Ramos (cell line): Measurements from ENCODE around the gene AQP12A.
"Not testable (repeated sequence)": the region's sequence is repeated elsewhere in the genome, so short reads cannot be mapped to it uniquely, and the experiment has no call there.

ENCODE experiments used
- in situ Hi-C: fragments of 300-500 bp; cut with MboI; formaldehyde crosslinking; loops from one replicate; pipeline ENCODE4 v1.14.3; 2022; ENCODE audit warnings: low sequenced_read_pairs; ENCODE audit not compliant: unreplicated experiment

Gene AQP12A

DNA sequence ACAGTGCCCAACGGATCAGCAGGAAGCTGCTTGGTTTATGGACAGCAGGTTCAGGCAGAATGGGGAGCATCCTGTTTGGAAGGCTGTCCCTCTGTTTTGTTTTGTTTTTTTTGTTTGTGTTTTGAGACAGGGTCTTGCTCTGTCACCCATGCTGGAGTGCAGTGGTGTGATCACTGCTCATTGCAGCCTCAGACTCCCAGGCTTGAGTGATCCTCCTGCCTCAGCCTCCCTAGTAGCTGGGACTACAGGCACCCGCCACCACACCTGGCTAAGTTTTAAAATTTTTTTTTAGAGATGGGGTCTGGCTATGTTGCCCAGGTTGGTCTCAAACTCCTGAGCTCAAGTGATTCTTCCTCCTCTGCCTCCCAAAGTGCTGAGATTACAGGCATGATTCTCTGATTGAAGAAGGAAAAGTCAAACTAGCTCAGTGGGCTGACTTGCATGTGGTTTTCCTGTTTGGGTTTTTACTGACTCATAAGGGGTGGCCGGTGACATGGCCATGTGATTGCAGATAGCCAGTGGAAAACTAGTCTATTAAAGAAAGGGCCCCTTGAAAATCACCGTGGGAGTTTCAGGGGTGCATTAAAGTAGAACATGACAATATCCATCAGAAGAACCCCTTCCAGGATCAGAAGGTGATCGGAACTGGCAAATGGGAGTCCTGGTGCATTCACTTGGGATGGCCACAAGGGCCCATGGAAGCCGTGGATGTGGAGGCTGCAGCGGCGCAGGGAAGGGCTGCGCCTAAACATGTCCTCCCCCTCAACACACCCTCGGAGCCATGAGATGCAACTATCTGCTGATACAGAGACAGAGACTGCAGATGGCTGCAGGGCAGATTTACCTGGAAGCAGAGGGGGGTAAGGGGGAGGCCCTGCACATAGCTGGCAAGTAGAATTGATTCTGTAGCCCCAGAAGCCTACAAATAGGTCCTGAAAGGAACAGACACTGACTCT, 35.5 kb upstream of the AQP12A start:
- in situ Hi-C loops: no loop called here

- in situ Hi-C loops: not testable (repeated sequence)
Measured at GRCh38 chr2:240659883-240660282, 31.8 kb upstream of the AQP12A start.

DNA sequence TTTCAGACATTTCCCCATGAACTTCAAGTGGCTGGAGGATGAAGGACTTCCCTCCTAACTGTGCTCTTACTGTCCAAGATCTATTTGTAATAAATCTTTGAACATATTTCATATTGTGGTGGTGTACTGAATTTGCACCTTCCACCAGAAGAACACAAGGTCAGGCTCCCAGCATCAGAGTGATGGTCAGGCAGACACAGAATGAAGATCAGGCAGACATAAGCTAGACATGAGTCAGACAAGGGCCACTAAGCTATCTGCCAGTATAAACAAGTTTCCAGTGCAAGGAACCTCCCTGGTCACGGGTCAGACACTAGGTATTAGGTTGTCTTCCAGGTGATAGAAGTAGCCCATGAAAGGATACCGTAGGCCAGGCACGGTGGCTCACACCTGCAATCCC, 29.0 kb upstream of the AQP12A start:
- in situ Hi-C loops: no loop called here

DNA sequence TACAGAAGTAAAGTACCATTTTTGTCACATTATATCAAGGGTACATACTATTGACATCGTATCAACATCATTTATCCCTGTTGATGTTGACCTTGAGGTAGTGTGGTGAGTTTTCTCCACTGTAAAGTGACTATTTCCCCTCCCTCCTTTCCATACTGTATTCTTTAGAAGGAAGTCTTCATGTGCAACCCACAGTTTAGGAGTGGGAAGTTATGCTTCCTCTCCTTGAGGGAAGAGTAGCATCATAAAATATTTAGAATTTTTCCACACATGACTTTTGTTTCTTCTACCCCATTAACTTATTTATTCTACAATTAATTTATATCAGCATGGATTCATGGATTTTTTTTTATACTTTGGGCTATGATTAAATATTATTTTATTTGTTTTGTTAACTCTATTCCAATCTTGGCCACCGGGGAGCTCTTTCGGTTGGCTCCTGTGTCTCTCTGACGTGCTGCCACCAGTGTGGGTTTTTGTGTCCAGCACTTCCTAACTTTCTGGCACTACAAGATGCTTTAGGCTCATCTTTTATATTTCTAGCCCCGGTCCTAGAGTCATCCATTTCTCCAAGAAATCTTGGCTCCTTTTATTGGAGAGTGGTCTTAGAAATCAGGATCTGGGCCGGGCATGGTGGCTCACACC, 28.0 kb upstream of the AQP12A start:
- in situ Hi-C loops: no loop called here

DNA sequence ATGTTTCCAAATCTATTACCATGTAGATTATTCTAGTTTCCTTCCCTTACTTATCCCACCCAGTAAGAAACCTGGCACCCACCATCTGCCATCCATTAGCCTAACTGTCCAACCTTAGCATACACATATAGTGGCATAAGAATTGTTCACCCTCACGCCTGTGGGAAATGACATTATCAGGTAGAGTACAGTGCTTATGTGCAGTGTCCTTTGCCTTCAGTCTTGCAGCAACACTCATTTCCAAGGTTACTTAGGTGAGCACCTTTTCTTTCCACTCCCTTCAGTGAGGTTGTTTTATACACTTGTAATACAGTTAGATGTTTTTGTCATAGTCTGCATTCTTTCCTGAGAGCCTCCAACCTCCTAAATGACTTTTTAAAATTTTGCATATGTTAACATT, 27.0 kb upstream of the AQP12A start:
- in situ Hi-C loops: no loop called here

GRCh38 chr2:240670402-240670801, 21.3 kb upstream of the AQP12A start:
- in situ Hi-C loops: no loop called here

DNA sequence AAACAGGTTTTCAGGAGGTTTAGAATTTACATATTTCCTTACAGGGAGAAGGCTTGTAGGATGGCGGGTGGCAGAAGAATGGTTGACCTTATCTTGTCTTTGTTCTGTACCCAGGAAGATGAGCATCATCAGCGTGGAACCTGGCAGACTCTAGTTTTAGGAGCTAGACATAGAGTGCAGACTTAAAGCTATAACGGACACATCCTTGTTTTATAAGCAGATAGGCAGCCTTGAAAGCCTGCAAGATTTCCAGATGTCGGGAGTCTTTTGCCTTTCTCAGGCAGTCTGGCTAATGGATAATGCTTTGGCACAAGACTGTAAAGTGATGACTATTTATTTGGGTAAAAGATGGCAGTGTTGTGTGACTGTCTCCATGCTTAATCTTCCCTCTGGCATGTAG, 20.7 kb upstream of the AQP12A start:
- in situ Hi-C loops: no loop called here

DNA sequence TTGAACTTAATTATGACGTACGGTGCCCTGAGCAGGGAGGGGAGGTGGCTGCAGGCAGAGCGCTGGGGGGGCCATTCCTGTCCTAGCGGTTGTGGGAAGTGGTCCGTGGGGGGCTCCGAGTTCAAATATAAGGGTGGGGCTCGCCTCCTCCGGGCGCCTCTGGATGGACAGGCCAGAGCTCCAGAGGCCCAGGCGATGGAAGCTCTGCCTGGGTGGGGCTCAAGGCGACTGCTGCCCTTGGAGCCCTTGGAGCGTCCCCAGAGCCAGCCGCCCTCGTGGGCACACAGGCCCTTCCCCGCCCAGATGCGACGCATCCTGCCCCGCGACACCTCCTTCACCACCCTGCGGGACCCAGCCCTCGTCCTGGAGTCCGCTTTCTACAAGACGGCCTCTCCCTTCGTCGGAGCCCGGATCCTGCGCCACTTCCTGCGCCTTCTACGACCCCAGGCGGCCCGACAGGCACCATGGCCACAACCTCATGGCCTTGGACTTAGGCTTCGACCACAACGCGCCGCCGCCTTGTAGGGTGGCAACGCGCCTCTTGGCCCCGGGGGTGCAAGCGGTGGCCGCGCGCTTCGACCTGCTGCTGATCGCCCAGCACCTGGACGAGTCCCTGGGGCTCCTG, 19.5 kb upstream of the AQP12A start:
- in situ Hi-C loops: no loop called here

DNA sequence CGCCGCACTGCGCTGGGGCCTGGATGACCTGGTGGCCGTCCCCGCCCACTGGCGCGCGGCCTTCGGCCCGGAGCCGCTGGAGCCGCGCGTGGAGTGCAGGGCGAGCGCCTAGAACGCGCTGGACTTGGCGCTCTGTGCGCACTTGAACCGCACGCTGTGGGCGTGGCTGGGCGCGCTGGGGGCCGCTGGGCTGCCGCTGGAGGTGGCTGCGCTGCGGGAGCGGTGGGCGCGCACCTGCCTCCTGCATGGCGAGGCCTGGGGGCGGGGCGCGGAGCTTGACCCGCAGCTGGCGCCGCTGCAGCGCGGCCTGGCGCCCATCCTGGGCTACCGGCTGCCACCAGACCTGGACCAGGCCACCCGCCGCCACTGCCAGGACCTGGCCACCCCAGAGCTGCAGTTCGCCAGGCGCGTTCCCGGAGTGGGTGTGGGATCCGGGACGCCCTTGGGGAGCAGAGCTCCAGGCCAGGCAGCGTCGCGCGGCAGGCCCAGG, 18.9 kb upstream of the AQP12A start:
- in situ Hi-C loops: no loop called here

- in situ Hi-C loops: not testable (repeated sequence)
Measured at GRCh38 chr2:240674461-240675184, 17.0 kb upstream of the AQP12A start.

- in situ Hi-C loops: not testable (repeated sequence)
Measured at GRCh38 chr2:240675345-240675744, 16.3 kb upstream of the AQP12A start.

DNA sequence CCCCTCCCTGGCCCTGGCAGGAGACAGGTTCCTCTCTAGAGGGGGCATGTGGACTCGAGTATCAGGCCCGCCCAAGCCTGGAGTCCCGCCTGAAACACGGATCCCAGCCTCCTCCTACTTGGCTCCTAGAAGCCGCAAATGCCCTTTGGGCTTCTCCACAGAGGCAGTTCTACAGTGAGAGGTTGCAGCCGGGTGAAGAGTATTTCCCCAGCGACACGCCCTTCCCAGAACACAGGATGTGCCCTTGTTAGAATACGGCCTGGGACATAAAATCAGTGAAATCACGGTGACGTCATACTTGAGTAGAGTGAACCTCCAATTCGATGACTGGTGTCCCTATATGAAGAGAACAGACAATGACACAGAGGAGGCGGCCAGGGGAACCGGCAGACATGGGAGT, 13.6 kb upstream of the AQP12A start:
- in situ Hi-C loops: not testable (repeated sequence)

- in situ Hi-C loops: not testable (repeated sequence)
Measured at GRCh38 chr2:240678909-240679308, 12.8 kb upstream of the AQP12A start.

DNA sequence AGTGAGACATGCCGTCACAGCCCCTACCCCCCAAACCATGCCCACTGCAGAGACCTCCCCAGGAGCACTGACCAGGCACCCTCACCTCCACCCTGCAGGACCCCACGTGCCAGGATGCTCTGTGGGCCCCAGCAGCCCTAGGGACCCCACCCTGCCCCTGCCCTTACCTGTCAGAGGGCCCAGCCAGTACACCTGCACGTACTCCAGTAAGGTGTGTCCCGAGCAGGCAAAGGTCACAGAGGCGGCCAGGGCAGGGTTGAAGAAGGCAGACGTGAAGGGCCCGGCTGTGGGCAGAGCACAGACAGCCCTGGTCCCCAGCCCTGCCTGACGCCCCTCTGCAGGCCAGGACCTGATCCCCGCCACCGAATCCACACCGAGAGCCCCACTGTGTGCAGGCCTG, 11.5 kb upstream of the AQP12A start:
- in situ Hi-C loops: not testable (repeated sequence)

DNA sequence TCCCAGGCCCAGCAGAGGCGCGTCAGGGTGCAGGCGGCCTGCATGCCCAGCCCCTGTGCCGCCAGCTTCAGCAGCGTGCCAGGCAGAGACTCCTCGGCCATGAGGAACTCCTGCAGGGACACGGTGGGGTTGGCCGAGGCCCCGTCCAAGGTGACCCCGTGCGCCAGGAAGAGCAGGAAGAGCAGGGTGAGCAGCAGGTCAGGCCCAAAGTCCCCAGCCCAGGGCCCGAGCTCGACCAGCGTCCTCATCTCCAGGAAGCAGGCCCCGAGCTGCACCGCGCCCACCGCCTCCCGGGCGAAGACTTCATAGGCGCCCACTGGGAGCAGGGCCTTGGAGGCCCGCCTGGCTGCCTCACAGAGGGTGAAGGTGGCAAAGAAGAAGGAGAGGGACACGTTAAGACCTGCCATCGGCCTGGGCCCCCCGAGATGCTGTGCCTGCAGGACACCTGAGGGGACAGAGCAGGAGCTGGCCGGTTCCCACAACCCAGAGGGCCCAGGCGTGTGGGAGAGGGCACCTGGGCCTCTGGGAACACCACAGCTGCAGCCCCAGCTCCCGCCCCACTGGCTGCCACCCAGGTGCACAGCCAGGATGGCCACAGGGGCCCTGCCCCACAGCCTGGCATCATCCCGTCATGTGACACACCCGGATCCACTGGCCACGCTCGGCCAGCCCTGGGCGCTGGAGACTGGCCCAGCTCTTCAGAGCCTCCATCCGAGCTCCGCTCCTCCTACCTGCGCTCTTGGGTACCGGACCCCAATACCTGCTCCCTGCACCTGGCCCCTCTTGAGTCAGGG, 9.0 kb upstream of the AQP12A start, which contains the start of gene AQP12B:
TSS of gene AQP12B (minus strand) at position 455 of the 794 bp plus-strand sequence. CDS start at position 407, 48 bp downstream.
- in situ Hi-C loops: not testable (repeated sequence)

GRCh38 chr2:240683329-240683979, 8.2 kb upstream of the AQP12A start:
- in situ Hi-C loops: not testable (repeated sequence)

GRCh38 chr2:240683980-240684728, 7.5 kb upstream of the AQP12A start:
- in situ Hi-C loops: not testable (repeated sequence)

GRCh38 chr2:240685771-240686371, 5.8 kb upstream of the AQP12A start:
- in situ Hi-C loops: no loop called here
